NCI-H2107 treated with DMSO at 0.1 percent for 48 hours (cell line): ENCODE measurements around the gene HORMAD2.
"Not testable (repeated sequence)": the region's sequence is repeated elsewhere in the genome, so short reads cannot be mapped to it uniquely, and the experiment has no call there.

Experiments
- DNase-seq: peaks from one replicate; lab custom pipeline; 2025; ENCODE audit not compliant: unreplicated experiment; lab: John Stamatoyannopoulos, UW

Gene HORMAD2

DNA sequence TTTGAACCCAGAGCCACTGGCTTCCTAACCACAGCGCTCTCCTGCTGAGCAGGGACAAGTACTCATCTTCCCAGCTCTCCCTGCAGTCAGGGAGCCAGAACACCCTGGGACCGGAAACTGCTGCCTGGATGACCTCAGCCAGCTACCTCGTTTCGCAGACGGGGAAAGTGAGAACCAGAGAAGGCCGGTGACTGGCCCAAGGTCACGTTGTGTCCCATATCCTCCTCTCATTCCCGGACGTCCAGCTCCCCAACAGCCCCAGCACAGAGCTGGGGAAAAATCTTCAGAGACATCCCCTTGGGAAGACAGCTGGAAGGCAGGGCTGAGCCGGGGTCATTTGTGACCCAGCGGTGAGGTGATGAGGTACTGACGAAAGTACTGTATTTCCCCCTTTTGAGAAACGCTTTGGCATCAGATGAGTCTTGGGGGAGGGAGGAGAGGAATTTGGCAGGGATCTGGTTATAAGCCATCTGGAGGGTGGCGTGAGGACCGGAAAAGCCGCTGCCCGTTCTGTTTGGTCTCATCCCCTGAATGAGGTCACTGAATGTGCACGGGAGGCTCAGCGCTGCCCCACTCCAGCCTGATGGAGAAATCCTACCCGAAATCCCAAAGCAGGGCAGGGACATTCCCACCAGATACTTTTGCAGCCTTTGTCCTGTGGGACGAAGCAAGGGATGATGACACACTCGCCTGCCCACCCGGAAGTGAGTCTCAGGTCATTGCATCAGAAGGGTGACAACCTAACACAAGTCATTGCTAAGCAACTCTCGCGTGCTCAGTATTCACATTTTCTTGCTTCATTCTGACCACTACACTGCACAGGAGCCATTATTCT lies 125.2 kb downstream of the HORMAD2 start:
- DNase-seq, result no peak

DNA sequence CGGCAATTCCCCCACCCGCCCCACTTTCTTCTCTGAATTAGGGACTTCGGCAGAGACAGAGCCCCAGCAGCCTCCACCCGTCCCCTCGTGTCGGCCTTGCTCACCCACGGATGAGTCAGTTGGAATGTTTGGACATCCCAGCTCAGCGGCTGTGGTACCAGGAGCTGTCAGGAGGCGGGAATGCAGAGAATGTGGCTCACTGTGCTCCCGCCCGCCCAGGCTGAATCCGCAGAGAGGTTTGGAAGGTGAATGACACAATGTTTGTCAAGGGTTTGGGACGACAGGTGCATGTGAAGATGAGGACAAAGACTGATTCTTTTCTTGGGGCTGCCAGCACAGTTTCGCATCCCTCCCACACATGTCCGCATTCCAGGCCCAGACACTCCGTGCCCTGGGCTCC lies 126.7 kb downstream of the HORMAD2 start:
- DNase-seq, result peak; percentile 7

DNA sequence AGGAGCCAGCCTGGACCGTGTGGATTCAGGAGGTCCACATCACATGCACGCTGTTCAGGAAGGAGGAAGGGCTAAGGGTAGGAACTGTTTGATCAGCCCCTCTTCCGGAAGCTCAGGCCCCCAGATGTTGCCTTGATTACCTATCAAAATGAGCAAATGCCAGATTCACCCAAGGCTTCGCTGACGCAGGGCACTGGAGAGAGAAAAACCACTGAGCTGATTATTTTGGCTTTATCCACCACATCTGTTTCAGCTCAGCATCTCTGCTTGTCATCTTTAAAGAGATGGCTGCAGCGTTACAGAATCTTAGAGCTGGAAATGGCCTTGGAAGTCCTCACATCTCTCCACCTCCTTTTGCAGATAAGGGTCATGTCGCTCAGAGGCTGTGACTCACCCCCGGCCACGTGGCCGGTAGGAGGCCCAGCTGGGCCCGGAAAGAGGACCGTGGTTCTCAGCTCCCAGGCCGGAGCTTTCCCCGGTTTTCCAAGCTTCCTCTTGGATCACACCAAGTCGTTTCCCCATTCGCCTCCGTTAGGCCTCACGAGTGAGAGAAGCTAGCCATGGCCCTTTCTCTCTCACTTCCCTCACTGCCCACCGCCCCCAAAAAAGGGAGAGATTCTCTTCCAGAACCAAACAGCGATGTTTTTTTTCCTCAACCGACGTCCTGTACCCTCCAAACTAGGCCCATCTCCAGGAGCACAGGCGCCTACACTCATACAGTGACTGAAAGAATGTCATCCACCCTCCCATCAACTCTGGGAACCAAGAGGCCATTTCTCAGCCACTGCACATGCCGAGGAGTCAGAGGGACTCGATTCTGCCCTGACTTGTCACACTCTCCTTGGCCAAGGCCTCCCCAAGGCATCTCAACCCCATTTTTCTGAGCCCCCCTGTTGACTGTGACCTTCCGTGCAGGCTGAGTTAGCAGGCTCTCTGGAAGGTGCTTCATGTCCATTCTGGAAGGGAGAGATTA lies 128.7 kb downstream of the HORMAD2 start:
- DNase-seq, result no peak

DNA sequence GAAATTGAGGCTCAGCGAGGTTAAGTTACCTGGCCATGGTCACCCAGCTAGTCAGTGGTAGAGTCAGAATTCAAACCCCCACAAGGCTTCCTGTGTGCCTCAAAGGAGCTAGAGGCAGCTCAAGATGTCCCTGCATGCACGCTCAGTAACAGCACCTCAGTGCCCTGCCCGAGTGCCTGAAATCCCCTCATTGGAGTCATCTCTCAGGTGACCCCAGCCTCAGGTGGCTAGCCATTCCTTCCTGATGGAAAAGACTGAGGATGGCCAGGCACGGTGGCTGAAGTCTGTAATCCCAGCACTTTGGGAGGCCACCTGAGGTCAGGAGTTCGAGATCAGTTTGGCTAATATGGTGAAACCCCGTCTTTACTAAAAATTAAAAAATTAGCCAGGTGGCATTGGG lies 129.4 kb downstream of the HORMAD2 start:
- DNase-seq, result no peak

DNA sequence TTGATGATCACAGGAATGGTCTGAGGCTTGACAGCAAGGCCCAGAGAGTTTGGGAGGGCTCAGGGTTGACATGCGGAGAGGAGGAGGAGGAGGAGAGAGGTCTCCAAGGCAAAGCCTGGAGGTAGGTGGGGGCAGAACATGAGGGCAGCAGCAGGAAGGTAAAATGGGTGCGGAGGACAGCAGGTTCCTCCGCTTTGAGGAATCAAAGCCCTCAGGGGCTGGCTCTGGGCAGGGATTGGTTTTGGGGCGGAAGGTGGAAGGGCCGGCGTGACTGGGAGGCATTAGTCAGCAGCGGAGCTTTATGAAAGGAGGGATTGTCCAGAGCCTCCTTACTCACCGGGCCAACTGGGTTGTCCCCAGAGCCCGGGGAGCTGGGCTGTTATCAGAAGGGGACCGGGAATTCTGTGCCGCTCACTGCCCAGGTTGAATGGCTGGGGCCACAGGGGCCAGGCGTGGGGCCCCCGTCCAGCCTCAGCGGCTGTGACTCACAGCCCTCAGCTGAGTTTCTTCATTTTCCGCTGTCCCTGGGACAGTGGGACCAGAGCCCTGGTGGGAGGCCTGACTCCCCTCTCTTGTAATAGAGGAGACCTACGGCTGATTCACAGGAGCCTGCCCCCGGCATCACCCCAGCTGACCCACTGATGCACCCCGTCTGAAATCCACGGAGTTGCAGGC lies 130.1 kb downstream of the HORMAD2 start:
- no peak for DNase-seq

DNA sequence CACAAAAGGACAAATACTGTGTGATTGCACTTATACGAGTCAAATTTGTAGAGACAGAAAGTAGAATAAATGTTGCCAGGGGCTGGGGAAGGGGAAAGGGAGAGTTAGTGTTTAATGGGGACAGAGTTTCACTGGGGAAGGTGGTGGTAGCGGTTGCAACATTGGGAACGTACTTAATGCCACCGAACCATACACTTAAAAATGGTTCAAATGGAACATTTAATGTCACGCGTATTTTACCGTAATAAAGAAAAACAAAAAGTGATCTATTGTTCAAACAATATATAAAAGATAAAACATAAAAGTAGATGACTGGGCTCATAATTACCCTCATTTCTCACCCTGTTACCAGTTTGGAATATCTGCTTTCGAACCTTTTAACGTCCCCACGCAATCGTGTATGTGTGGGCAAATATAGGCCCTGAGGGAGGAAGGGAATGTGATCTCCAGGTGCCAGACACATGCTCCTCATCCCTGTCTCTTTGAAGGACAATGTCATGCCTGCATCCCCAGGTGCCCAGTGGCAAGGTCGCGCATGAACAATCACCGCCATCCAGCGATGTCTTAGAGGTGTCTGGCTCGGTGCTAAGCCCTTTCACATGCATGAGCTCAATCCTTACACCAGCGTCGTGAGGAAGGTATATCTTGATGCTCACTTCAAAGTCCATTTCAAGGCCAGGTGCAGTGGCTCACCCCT lies 131.0 kb downstream of the HORMAD2 start:
- DNase-seq, result no peak

DNA sequence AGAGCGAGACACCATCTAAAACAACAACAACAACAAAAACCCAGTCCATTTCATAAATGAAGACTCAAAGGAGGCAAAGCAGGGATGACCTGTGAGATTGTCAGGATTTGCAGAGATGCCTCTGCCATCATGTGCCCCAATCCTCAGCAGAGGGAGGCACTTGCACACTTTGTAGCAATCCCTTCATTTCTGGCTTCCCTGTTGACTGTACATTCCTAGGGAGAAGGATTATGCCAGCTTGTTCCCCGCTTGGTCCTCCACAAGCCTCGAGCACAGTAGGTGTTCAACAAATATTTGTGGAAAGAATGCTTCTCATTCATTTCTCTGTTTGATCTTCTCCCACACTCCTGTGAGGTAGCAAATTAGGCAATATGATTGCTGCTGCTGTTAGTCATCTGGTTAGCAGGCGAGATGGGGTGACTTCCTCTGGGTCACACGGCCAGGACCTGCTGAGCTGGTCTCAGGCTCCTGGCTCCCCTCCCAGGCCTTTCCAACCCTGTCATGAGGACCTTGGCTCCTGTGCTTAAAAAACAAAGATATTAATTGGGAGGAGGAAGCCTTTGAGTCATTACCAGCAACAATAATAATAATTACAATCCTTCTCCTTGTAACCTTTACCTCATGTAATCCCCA lies 132.2 kb downstream of the HORMAD2 start:
- DNase-seq, result no peak

DNA sequence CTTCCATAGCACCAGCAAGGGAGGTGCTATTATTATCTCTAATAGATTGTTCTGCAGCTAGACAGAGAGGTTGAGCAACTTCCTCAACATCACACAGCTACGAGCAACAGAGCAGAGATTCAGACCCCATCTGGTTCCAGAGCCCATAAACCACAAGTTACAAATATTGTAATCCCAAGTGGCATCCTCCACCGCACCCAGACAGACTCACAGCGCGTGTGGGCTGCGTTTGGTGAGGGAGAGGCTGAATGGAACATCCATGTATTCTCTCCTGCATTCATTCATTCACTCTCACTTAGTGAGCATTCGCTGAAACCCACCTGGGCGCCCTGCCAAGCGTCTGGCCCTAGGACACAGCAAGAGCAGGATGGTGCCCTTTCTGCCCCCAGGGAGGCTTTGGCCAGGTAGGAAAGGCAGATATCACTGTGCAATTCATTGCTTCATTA lies 132.8 kb downstream of the HORMAD2 start:
- no peak for DNase-seq

DNA sequence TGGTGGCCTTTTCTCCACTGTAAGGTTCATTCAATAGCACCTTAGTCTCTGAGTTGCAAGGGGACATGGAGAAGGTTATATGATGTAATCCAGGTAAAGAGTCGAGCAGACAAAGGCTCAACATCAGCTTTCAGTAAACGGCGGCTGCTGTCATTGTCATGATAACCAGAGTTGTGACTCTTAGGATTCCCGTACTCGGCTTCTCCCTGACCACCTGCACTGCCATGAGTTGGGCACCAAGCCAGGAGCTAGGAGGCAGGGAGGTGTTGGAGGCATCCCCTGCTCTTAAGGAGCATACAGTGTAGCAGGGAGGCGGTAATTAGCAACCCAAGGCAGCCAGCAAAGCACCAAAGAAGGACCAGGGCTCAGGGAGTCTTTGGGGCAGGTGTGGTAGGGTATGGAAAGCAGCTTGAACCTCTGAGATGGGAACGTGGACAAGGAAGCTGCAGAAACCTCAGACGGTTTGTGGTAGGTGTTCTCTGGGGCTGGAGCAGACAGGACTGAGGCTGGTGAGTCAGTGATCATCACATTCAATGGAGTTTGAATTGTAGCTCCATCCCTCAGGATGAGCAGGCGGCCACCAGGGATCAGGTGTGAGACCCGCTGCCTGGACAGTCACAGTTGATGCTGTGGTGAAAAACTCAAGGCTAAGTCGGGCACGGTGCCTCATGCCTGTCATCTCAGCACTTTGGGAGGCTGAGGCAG lies 134.6 kb downstream of the HORMAD2 start:
- peak; percentile 38 for DNase-seq

DNA sequence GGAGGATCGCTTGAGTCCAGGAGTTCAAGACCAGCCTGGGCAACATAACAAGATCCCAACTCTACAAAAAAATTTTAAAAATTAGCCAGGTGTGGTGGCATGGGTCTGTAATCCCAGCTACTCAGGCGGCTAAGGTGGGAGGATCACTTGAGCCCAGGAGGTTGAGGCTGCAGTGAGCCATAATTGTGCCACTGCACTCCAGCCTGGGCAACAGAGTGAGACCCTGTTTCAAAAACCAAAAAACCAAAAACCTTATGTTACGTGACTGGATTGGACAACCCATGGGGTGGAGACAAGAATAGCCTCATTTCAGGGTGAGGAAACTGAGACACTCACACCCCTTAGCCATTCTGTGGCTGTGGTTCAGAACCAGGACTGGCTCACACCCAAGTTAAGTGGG lies 136.0 kb downstream of the HORMAD2 start:
- not testable (repeated sequence) for DNase-seq

DNA sequence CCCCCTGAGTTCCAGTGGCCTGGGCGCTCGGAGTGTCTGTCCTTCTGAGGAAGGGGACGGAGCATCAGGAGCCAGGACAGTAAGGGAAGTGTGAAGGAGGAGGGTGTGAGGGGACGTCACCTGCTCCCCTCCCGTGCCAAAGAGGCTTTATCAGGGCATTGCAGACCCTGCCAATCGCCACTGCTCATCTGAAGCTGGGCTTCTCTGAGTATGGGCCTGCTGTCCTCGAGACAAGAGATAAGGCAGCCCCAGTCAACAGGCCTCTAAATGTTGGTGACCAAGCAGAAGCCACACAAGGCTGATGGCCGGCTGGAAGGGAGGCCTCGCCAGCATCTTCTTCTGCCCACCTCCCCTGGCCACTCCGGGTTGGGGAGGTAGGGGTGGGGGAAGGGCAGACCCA lies 136.4 kb downstream of the HORMAD2 start:
- DNase-seq, result no peak

DNA sequence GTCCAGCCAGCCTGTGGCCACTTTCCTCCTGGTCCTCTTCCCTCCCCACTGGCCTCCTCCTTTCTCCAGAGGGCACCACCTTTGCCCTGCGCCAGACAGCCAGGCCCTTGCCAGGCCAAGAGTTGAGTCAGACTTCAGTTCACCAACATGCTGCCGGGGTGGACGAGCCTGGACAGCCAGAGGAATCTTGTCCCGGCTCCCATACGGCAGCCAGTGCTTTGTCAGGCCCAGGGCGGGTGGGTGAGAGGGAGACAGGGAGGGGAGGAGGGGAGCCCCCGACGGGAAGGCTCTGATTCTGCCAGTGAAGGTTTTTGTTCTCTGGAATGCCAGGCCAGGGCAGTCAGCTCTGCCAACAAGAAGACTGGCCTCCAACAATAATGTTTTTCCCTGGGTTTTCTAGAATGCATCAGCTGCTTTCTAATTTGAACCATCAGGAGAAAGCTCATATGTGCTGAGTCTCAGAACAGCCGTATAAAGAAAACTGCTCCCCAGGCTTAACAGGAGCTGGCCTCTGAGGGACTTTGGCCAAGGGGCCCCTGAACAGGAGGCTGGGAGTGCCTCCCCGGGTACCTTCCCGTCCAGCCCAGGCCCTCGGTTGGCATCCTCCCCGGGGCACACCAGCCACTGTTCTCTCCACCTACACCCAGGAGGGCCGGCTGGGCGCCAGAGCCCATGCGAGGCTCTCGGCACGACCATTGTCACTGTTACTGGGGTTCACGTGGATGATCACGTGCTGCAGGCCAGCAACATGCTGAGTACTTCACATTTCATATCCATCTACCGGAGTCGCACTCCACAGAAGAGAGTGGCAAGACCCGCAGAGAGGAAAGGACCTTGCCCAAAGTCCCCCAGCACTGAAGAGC lies 137.7 kb downstream of the HORMAD2 start:
- DNase-seq, result no peak

DNA sequence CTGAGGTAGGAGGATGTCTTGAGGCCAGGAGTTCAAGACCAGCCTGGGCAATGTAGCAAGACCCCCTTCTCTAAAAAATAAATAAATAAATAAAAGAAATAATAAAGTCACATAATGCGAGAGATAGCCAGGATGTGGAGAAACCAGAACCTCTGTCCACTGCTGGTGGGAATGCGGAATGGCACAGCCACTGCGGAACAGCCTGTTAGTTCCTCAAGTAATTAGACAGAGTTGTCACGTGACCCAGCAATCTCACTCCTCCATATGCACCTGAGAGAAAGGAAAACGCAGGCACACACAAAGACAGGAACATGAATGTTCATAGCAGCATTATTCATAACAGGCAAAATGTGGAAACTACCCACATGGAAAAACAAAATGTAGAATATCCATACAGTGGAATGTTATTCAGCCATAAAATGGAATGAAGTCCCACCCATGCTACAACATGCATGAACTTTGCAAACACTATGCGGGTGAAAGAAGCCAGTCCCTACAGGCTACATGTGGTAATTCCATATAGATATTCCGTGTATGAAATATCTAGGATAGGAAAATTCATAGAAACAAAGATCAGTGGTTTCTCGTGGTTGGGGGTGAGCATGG lies 138.9 kb downstream of the HORMAD2 start:
- no peak for DNase-seq

DNA sequence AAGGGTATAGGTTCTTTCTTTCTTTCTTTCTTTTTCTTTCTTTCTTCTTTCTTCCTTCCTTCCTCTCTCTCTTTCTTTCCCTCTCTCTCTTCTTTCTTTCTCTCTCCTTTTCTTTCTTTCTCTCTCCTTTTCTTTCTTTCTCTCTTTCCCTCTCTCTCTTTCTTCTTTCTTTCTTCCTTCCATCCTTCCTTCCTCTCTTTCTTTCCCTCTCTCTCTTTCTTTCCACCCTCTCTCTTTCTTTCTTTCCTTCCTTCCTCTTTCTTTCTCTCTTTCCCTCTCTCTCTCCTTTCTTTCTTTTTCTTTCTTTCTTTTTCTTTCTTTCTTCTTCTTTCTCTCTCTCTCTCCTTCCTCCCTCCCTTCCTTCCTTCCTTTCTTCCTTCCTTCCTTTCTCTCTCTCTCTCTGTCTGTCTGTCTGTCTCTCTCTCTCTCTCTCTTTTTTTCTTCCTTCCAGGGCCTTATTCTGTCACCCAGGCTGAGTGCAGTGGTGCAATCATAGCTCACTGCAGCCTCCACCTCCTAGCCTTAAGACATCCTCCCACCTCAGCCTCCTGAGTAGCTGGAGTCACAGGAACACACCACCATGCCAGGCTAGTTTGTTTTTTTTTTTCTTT lies 139.5 kb downstream of the HORMAD2 start:
- no peak for DNase-seq

DNA sequence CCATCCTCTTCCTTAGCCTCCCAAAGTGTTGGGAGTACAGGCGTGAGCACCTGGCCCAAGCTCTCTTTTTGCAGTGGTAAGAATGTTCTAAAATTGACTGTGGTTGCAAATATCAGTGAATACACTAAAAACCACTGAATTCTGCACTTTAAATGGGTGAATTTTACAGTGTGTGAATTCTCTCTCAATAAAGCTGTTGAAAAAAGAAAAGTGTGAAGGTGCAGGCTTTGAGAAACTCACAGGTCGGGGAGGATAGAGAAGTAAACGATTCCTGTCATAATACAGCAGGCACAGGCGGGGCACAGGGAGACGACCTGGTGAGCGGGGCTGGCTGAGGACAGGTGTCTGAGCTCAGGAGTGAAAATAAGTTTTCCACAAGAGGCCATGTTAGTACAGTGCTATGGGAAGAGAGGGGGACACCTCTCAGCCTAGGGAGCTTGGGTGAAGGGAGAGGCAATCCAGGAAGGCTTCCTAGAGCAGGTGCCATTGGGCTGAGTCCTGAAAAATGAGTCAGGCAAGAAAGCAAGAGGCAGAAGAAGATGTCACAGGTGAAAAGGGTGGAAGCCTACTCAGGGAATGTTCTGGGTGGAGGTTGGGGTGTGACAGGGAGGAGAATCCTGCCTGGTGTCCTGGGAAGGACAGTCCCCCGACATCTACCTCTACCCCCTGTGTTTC lies 140.2 kb downstream of the HORMAD2 start:
- no peak for DNase-seq

DNA sequence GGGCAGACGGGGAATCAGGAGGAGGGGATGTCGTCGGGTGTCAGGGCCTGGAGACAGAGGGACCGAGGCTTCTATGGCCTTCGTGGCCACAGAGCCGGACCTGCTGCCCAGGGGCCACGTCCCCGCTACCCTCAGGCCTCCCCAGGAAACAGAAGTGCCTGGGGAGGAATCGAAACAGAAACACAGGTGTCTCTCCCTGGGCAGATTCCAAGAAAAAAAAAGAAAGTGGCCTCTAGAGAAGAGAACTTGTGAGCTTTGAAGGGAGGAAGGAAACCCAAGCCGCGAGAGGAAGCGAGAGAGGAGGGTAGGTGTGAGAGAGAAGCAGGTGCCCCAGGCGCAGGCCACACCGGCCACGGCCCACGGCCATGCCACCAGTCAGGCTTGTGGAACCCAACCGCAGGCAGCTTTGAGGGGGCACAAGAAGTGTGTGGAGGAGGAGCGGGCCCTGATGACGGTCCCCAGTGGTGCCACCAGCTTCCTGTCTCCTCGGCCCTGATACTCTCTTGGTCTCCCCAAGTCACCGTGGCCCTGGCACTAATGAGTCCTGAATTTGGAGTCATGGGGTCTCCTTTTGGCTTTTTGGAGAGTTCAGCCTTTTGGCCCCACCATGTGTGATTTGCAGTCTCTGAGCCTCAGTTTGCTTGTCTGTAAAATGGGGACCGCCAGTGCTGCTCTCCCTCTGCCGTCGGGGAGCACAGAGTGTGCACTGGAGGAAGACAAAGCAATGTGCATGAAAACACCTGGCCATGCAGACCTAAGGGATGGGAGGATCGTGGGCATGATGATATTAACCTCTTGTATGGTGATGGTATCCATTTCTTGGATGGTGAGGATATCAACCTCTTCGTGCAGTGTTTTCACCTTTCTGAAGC lies 141.1 kb downstream of the HORMAD2 start:
- no peak for DNase-seq
